GM12865 (cell line): ENCODE data around the gene TCF7L2.

Source experiments
- DNase-seq: peaks from one replicate; pipeline ENCODE4 v3.0.0; 2010; ENCODE audit warnings: low read depth
- H3K4me3 ChIP-seq: 2 replicates; pipeline ENCODE4 v1.5.1; 2011; ENCODE audit warnings: mild to moderate bottlenecking, low read depth, low read length, control low read depth
- TF ChIP-seq, protein P1 (sequence below): IDR thresholded peaks from 2 replicates; pipeline ENCODE4 v1.5.1; 2011; ENCODE audit warnings: low read length, control low read depth, low read depth, inconsistent platforms; ENCODE audit not compliant: insufficient read depth; ENCODE audit errors: missing control alignments

The TCF7L2 gene

DNA sequence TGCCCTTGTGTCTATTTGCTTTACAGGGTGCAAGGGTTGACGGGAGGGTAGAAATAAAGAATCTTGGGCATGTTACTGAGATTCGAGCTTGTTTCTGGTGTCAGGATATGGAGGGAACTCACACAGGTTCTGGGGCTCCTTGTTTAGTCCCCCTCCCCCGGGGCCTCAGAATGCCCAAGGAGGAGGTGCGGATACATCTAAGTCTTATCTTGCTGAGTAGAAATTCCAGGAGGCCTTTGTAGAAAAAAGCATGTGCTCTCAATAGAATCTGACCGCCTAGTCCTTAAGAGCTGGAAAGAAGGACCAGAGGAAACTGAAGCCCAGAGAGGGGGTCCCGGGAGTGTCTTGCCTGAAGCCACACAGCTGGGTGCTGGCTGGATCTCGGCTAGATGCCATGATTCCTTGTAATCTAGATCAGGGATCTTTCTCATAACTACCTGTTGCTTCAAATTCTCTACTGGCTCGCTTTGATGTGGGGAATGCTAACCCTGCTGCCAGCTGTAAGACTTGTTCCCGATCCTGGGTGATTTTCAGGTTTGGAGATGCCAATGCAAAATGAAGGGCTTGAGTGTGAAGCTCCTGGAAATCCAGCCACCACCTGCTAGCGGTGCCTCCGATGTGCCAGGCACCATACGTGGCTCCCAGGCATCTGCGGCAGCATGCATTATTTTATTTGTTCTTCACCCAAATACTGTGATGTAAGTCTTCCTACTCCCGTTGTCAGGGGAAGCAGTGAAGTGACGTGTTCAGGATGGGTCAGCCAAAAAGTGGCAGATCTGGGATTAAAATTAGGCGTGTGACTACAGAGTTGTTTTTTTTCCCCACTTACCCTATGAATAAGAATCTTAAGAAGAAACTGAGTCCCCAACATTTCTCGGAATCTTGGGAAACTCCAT, 226.0 kb downstream of the TCF7L2 start:
- TF ChIP-seq, protein P1, sequence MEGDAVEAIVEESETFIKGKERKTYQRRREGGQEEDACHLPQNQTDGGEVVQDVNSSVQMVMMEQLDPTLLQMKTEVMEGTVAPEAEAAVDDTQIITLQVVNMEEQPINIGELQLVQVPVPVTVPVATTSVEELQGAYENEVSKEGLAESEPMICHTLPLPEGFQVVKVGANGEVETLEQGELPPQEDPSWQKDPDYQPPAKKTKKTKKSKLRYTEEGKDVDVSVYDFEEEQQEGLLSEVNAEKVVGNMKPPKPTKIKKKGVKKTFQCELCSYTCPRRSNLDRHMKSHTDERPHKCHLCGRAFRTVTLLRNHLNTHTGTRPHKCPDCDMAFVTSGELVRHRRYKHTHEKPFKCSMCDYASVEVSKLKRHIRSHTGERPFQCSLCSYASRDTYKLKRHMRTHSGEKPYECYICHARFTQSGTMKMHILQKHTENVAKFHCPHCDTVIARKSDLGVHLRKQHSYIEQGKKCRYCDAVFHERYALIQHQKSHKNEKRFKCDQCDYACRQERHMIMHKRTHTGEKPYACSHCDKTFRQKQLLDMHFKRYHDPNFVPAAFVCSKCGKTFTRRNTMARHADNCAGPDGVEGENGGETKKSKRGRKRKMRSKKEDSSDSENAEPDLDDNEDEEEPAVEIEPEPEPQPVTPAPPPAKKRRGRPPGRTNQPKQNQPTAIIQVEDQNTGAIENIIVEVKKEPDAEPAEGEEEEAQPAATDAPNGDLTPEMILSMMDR, result no peak
- no peak for DNase-seq

DNA sequence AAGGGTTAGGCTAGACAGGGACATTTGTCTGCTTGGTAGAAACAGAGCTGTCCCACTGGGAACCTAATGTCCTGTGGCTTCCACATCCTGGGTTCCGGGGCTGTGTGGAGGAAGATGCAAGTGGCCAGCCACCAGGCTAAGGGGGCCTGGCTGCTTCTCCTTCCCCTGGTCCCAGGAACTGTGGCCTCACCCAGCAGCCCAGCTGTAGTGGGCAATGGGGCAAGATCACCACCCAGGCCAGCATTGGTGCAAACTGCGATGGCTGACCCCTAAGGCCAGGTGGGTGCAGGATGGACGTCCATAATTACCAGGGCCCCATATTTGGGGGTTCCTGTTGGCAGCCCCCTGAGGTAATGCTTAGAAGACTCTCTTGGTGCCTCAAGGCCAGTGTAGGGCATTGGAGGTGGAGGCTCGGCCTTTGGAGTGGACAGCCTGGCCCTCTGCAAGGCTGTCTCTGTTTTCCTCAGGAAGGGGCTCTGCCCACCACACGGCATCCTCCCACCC, 226.7 kb downstream of the TCF7L2 start:
- TF ChIP-seq, protein P1, result no peak
- DNase-seq, result no peak
- H3K4me3 ChIP-seq, result no peak overlapping the region

More for the DNA sequence above, 226.0 kb downstream of the TCF7L2 start:
- no peak overlapping the region for H3K4me3 ChIP-seq

DNA sequence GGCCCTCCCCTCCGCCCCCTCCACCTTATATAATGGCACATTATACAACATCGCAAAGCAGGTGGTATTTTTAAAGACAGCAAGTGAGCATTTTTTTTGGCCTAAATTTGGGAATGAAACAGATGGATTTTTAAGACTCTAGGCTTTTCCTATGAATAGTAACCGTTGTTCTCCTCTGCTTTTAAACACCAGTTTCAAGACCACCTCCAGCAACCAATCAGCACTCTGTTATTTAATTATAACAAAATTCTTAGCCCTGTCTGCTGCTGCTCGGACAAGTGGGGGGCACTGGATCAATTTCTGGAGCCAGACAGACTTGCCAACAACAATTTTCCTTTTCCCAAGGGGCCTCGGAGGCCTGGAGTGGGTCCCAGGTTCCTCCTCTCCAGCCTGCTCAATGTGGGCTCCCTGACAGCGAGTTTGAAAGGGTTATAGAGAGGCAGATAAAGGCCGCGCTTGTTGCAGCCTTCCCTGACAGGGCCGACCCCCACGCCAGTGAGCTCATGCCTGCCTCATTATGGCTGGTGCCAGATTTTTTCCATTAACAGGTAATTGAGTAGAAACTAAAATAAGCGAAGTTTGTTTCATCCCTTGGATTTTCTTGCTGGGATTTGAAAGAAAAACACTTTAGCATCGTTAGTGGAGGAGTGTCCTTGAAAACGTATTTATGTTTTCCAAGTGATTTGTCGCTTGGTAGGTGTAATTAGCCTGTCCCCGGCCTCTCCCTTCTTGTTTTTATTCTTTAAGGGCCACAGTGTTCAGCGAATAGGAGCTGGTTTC, 227.3 kb downstream of the TCF7L2 start:
- DNase-seq, result no peak
- no peak overlapping the region for H3K4me3 ChIP-seq
- TF ChIP-seq, protein P1, result no peak

DNA sequence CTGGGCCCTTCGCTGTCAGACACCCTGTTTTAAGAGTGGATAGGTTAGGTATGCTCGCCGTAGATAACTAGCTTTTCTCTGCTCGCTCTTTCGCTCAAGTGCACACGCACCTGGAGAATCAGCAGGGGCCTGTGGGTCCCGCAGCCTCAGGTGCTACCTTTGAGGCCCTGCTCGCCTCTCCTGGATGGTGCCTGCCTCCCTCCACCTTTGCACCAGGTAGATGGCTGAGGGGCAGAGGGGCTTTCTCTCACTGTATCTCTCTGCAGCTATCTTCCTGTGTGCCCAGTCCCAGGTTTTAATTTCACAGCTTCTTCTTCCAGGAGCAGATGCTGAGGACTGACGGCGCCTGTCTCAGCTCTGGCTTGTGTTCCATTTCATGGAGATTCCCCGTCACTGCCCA, 227.9 kb downstream of the TCF7L2 start:
- no peak for DNase-seq
- no peak overlapping the region for H3K4me3 ChIP-seq

DNA sequence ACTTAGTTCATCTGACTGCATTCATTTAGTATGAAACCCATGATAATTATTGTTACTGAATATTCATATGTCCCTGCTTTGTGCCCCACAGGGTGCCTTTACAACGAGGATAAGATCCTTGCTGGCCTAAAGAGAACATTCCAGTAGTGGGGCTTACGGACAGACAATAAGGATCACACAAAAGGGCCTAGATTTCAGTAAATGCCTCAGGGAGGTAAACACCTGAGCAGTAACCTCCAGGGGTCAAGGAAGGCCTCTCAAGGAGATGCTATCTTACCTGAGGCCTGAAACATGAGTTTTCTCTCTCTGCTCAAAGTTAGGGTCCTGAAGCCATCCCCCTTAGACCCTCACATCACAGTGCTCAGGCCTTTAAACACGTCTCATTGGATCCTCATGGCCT, 228.7 kb downstream of the TCF7L2 start:
- TF ChIP-seq, protein P1, result no peak
- H3K4me3 ChIP-seq, result no peak overlapping the region
- DNase-seq, result no peak

More for the DNA sequence above, 227.9 kb downstream of the TCF7L2 start:
- TF ChIP-seq, protein P1, result no peak

DNA sequence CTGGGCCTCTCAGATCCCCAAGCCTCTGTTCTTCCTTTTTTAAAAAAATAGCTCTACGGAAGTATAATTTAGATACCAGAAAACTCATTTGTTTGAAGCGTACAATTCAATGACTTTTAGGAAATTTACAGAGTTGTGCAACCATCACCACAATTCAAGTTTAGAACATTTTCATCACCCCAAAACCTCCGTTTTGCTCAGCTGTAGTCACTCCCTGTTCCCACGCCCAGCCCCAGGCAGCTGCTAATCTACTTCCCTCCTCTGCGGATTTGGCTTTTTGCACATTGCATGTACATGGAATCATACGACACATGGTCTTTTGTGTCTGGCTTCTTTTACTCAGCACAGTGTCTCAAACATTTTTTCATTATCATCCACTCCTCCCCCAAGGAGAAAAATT, 229.2 kb downstream of the TCF7L2 start:
- TF ChIP-seq, protein P1, result no peak
- no peak for DNase-seq
- no peak overlapping the region for H3K4me3 ChIP-seq
